Stimulated activated naive B cell treated with anti-CD40 and anti-IgM and Interleukin-4, amounts not matched to agents 10 μg/mL and 1 μg/mL and 100 μg/mL, for 72 hours (primary cell): ENCODE data around the gene HLA-DPB1.
A peak's percentile ranks its signal among the peaks of the same experiment; 100 is the strongest.
"Not testable (repeated sequence)": the region's sequence is repeated elsewhere in the genome, so short reads cannot be mapped to it uniquely, and the experiment has no call there.

ENCODE experiments used
- ATAC-seq, 2 donors: fragments of 150-1000 bp; cut with Tn5 transposase; replicated peaks; 2 replicates each; pipeline ENCODE4 v1.10.0; 2021; ENCODE audit warnings: moderate library complexity in 1 of 2
- DNase-seq: peaks from one replicate; pipeline ENCODE4 v3.0.0; 2021
- H3K27ac Mint-ChIP-seq: one replicate; pipeline ENCODE4 v1.8.0; 2022; ENCODE audit warnings: mild to moderate bottlenecking, mixed read lengths
- H3K27me3 Mint-ChIP-seq, 2 donors: one replicate each; pipeline ENCODE4 v1.8.0; 2022; ENCODE audit warnings: mixed read lengths in 2 of 2
- H3K36me3 Mint-ChIP-seq, 2 donors: one replicate each; pipeline ENCODE4 v1.8.0; 2022; ENCODE audit warnings: mixed read lengths in 2 of 2, mild to moderate bottlenecking in 1 of 2
- H3K4me1 Mint-ChIP-seq, 2 donors: one replicate each; pipeline ENCODE4 v1.8.0; 2022; ENCODE audit warnings: mixed read lengths in 2 of 2, mild to moderate bottlenecking in 1 of 2
- H3K4me3 Mint-ChIP-seq, 2 donors: one replicate each; pipeline ENCODE4 v1.8.0; 2022; ENCODE audit warnings: mild to moderate bottlenecking in 2 of 2, mixed read lengths in 2 of 2, moderate library complexity in 1 of 2
- H3K9me3 Mint-ChIP-seq, 2 donors: one replicate each; pipeline ENCODE4 v1.8.0; 2022; ENCODE audit warnings: mixed read lengths in 2 of 2, mild to moderate bottlenecking in 1 of 2

The HLA-DPB1 gene

GRCh38 chr6:33078919-33079521 lies 3.2 kb downstream of the HLA-DPB1 start:
- Mint-ChIP-seq H3K4me1 (peaks cover 53 to 71% of the 10 kb centered on the region in 2 donors), H3K36me3 (peaks cover 50 to 77% of the 10 kb centered on the region in 2 donors), H3K27ac (peak overlapping the region; percentile 97), H3K27me3 (no peaks in the 10 kb centered on the region), H3K9me3 (no peaks in the 10 kb centered on the region), H3K4me3 (peak overlapping the region; percentile 88 to 89)
- ATAC-seq = no peak
- DNase-seq = no peak

- H3K4me1 Mint-ChIP-seq = peaks cover 55 to 74% of the 10 kb centered on the region in 2 donors
- H3K9me3 Mint-ChIP-seq = no peaks in the 10 kb centered on the region
- no peaks in the 10 kb centered on the region for H3K27me3 Mint-ChIP-seq
- no peak for ATAC-seq
- H3K27ac Mint-ChIP-seq = peak overlapping the region; percentile 97
- H3K36me3 Mint-ChIP-seq = peaks cover 52 to 81% of the 10 kb centered on the region in 2 donors
- H3K4me3 Mint-ChIP-seq = peak overlapping the region; percentile 88 to 89
- DNase-seq = no peak
Observed at GRCh38 chr6:33079580-33079979, 3.8 kb downstream of the HLA-DPB1 start.

- Mint-ChIP-seq H3K27me3 (no peaks in the 10 kb centered on the region), H3K4me1 (peaks cover 51 to 75% of the 10 kb centered on the region in 2 donors), H3K36me3 (peaks cover 61 to 89% of the 10 kb centered on the region in 2 donors), H3K9me3 (no peaks in the 10 kb centered on the region), H3K4me3 (peak overlapping the region; percentile 88 to 89), H3K27ac (peak overlapping the region; percentile 97)
- peak; percentile 35 for DNase-seq
- peak in 1 of 2 donors; percentile 31 for ATAC-seq
Observed at GRCh38 chr6:33080127-33081089, 4.6 kb downstream of the HLA-DPB1 start.

DNA sequence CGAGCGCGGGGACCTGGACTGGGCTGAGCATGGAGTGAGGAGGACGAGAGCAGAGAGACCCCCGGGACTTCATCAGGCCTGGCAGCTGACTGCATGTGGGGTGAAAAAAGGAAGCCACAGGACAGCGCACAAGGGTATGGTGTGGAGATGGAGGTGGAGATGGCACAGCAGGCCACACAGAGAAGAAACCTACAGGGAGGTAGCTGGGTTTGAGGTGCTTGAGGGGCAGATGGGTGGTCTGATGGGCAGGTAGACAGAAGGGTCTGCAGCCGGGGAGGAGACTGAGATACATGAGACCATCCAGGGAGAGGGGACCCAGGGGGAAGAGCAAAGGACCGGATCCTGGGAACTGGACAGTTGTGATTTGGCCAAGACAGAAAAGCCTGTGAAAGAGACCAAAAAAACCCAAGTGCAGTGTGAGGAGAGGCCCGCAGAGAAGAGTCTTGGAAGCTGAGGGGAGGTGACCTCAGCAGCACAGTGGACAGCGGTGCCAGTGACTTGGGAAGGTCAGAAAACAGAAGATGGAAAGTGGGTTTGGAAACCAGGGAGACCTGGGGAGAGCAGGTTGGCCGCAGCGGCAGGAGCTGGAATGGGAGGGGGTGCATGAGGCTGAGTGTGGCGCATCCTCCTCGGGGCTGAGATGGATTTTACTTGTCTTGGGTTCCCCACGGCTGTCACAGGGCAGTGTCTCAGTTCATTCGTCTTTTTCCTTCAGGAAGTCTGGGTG lies 5.5 kb downstream of the HLA-DPB1 start:
- H3K4me1 Mint-ChIP-seq = peaks cover 51 to 77% of the 10 kb centered on the region in 2 donors
- ATAC-seq (peak in 1 of 2 donors; percentile 18), DNase-seq (no peak)
- H3K4me3 Mint-ChIP-seq = peak overlapping the region; percentile 88 to 89
- peaks cover 63 to 91% of the 10 kb centered on the region in 2 donors for H3K36me3 Mint-ChIP-seq
- no peaks in the 10 kb centered on the region for H3K27me3 Mint-ChIP-seq
- no peaks in the 10 kb centered on the region for H3K9me3 Mint-ChIP-seq
- H3K27ac Mint-ChIP-seq = peak overlapping the region; percentile 97

DNA sequence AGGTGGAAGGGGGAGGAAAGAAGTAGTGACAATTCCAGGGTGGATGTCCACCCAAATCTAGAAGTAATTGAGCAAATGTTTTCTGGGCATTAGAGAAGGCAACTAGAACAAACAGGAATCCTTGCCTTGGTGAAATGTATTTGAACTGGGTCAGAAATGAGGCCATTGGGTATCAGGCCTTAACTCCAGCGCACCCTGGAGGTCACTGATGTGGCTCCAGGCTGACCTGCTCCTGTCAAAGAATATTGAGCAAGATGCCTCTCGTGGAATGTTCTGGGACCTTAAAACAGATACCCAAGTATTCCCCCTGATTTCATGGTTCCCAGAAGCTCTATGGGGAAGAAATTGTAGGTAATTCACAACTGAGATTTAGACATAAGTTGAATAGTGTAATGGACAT lies 6.9 kb downstream of the HLA-DPB1 start:
- H3K36me3 Mint-ChIP-seq = peaks cover 64 to 88% of the 10 kb centered on the region in 2 donors
- no peaks in the 10 kb centered on the region for H3K27me3 Mint-ChIP-seq
- DNase-seq (no peak), ATAC-seq (peak; percentile 53 to 64)
- no peaks in the 10 kb centered on the region for H3K9me3 Mint-ChIP-seq
- peak overlapping the region; percentile 97 for H3K27ac Mint-ChIP-seq
- H3K4me3 Mint-ChIP-seq = peak overlapping the region; percentile 88 to 89
- peaks cover 52 to 75% of the 10 kb centered on the region in 2 donors for H3K4me1 Mint-ChIP-seq

DNA sequence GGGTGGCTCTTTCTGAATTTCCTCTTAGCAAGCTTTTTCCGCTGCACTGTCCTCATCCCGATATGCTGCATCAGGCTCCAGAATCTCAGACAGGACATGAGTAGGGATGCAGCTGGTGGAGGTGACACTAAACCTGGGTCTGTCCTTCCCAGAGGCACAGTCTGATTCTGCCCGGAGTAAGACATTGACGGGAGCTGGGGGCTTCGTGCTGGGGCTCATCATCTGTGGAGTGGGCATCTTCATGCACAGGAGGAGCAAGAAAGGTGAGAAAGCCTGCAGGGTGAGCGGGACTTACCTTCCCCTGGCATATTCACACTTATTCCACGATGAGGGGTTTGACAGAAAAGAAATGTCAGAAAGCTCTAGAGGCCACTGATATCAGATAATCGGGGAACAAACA lies 9.8 kb downstream of the HLA-DPB1 start:
- peaks cover 52 to 75% of the 10 kb centered on the region in 2 donors for H3K36me3 Mint-ChIP-seq
- no peak overlapping the region for H3K4me3 Mint-ChIP-seq
- H3K27ac Mint-ChIP-seq = peak overlapping the region; percentile 86
- no peak for DNase-seq
- peaks cover 39 to 57% of the 10 kb centered on the region in 2 donors for H3K4me1 Mint-ChIP-seq
- ATAC-seq = no peak
- no peaks in the 10 kb centered on the region for H3K9me3 Mint-ChIP-seq
- H3K27me3 Mint-ChIP-seq = no peaks in the 10 kb centered on the region

DNA sequence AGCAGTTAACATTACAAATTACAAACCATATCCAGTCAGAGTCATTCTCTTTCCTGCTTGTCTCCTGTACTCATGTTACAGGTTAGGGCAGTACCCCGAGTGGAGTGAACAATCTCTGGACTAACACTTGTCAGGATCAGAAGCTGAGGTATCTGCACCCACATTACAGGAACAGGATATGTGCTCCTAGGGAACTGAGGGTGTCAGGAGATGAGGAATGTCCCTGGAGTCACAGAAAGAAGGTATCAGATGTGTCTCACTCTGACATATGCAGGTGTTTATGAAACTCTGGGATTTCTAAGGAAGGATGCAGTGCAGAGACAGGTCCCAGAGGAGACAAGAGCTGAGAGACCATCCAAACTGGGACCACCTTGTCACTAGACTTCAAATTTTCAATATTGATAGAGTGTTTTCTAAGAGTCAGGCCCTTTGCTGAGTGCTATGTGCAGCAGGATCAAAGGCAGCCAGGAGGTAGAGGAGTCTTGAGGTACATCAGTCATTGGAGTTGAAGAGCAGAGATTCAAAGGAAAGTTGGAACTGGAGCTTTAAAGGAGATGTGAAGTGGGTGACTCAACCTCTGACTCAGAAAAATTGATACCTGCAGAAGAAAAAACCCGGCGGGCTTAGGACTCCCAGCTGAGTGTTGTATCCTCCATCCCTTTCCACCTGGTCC lies 12.6 kb downstream of the HLA-DPB1 start:
- Mint-ChIP-seq H3K27me3 (no peaks in the 10 kb centered on the region), H3K4me3 (no peak overlapping the region), H3K36me3 (peaks cover 30 to 47% of the 10 kb centered on the region in 2 donors), H3K27ac (peak overlapping the region; percentile 66), H3K4me1 (peaks cover 21 to 46% of the 10 kb centered on the region in 2 donors), H3K9me3 (no peaks in the 10 kb centered on the region)
- DNase-seq (no peak), ATAC-seq (no peak)

DNA sequence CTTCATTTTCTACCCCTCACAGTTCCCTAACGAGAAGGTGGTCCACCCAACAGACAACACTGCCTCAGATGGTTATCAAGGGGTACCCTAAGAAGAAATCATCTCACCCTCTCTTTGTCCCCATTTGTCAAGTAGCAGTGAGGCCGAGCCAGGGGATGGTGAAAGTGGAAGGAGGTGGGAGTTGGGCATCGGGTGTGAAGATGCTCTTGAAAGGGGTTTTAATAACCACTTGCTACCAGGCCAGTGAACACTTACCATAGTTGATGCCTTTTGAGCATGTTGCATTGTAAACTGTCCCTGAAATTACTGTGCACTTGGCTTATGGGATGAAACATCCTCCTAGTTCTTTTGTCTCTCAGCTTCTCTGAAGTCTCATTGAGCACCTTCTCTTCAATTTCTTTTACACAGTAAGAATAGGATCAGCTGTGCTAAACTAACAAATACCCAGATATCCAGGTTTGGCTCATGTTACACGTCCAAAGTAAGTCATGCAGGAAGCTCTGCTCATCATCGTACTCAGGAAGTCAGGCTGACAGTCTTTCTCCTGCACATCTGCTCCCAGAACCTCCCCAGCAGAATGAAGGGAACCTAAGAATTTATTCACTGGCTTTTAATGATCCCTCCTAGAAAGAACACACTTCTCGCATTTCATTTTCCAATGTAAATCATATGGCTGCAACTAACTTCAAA lies 13.3 kb downstream of the HLA-DPB1 start:
- no peaks in the 10 kb centered on the region for H3K9me3 Mint-ChIP-seq
- peak overlapping the region; percentile 63 for H3K27ac Mint-ChIP-seq
- ATAC-seq = no peak

DNA sequence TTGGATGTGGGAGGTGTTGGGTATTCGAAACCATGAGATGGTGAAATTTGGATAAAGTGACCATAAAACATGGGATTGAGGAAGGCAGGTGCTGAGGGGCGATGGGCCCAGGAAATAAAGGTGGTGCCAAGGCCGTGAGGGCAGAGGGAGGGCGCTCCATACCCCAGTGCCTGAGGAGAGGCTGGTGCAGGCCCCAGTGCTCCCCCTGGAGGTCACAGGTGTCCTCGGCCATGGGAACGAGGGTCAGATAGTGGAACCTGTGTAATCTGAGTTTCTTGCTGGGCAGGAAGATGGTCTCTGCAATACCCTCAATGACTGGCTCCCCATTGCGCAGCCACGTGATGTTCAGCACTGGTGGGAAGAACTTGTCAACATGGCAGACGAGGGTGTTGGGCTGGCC lies 16.2 kb downstream of the HLA-DPB1 start:
- ATAC-seq (peak; percentile 52 to 64), DNase-seq (no peak)
- Mint-ChIP-seq H3K9me3 (no peaks in the 10 kb centered on the region), H3K27ac (peak overlapping the region; percentile 21), H3K4me3 (no peak overlapping the region), H3K36me3 (peaks cover 10 to 19% of the 10 kb centered on the region in 2 donors), H3K27me3 (no peaks in the 10 kb centered on the region), H3K4me1 (peaks cover 34 to 54% of the 10 kb centered on the region in 2 donors)

More for the DNA sequence above, 13.3 kb downstream of the HLA-DPB1 start:
- Mint-ChIP-seq H3K4me1 (peaks cover 25 to 52% of the 10 kb centered on the region in 2 donors), H3K36me3 (peaks cover 30 to 43% of the 10 kb centered on the region in 2 donors), H3K27me3 (no peaks in the 10 kb centered on the region), H3K4me3 (no peak overlapping the region)
- DNase-seq = no peak

- Mint-ChIP-seq H3K36me3 (peaks cover 10 to 17% of the 10 kb centered on the region in 2 donors), H3K4me3 (no peak overlapping the region), H3K9me3 (no peaks in the 10 kb centered on the region), H3K27me3 (no peaks in the 10 kb centered on the region), H3K27ac (no peak overlapping the region), H3K4me1 (peaks cover 34 to 54% of the 10 kb centered on the region in 2 donors)
- ATAC-seq = peak in 1 of 2 donors; percentile 5
- DNase-seq = no peak
Observed at GRCh38 chr6:33092385-33092784, 16.6 kb downstream of the HLA-DPB1 start.

- H3K27ac Mint-ChIP-seq = peak overlapping the region; percentile 60
- H3K27me3 Mint-ChIP-seq = peaks cover 0 to 5% of the 10 kb centered on the region in 2 donors
- H3K4me3 Mint-ChIP-seq = no peak overlapping the region
- H3K36me3 Mint-ChIP-seq = peaks cover 0 to 10% of the 10 kb centered on the region in 2 donors
- H3K9me3 Mint-ChIP-seq = peaks cover 0 to 4% of the 10 kb centered on the region in 2 donors
- peak; percentile 85 to 88 for ATAC-seq
- H3K4me1 Mint-ChIP-seq = peaks cover 25 to 41% of the 10 kb centered on the region in 2 donors
- no peak for DNase-seq
Observed at GRCh38 chr6:33093855-33094254, 18.1 kb downstream of the HLA-DPB1 start.

DNA sequence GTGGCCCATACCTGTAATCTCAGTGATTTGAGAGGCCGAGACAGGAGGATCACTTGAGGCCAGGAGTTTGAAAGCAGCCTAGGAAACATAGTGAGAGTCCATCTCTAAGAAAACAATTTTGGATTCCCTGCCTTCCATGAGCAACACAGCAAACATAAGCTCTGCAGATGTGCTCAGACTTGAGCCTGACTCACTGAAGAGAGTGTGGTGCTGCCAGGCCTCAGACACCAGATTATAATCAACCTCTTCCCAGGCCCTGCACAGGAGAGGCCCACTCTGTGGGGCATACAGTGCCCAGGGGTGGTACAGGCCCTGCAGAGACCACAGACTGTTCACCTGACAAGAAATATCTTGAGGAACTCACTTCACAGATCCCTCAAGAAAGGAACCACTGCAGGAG lies 19.9 kb downstream of the HLA-DPB1 start:
- no peak overlapping the region for H3K4me3 Mint-ChIP-seq
- H3K9me3 Mint-ChIP-seq = peaks cover 7 to 10% of the 10 kb centered on the region in 2 donors
- H3K36me3 Mint-ChIP-seq = peaks cover 3 to 9% of the 10 kb centered on the region in 2 donors
- peaks cover 22 to 41% of the 10 kb centered on the region in 2 donors for H3K4me1 Mint-ChIP-seq
- DNase-seq (no peak), ATAC-seq (no peak)
- peaks cover 0 to 5% of the 10 kb centered on the region in 2 donors for H3K27me3 Mint-ChIP-seq
- no peak overlapping the region for H3K27ac Mint-ChIP-seq

GRCh38 chr6:33101121-33101737 lies 25.4 kb downstream of the HLA-DPB1 start:
- DNase-seq, ATAC-seq, H3K4me3 Mint-ChIP-seq, H3K27ac Mint-ChIP-seq: not testable (repeated sequence)
- Mint-ChIP-seq H3K27me3 (peaks cover 10 to 18% of the 10 kb centered on the region in 2 donors), H3K4me1 (peaks cover 16 to 18% of the 10 kb centered on the region in 2 donors), H3K9me3 (peaks cover 26 to 34% of the 10 kb centered on the region in 2 donors), H3K36me3 (peaks cover 10 to 35% of the 10 kb centered on the region in 2 donors)
